ENCODE results near the gene TGM2. TPM values are rescaled to one million over a fixed set of nuclear protein-coding genes. Genes with fewer than 3 reads are reported as not detected.

Gene TGM2
- polyA plus RNA-seq, 4 donors = 11.5 to 35.2 (median 33.2) TPM

GRCh38 chr20:38162878-38163875 is 1.9 kb downstream of the TGM2 start:
- DNase-seq (ENCODE audit: low read depth in 4 of 4, low spot score in 3 of 4) = no peak

- DNase-seq (ENCODE audit: low read depth in 4 of 4, low spot score in 3 of 4) = no peak
Measured at GRCh38 chr20:38162149-38162548, 2.9 kb downstream of the TGM2 start.

- DNase-seq (ENCODE audit: low read depth in 4 of 4, low spot score in 3 of 4) = no peak
Measured at GRCh38 chr20:38161412-38161774, 3.7 kb downstream of the TGM2 start.

- DNase-seq (ENCODE audit: low read depth in 4 of 4, low spot score in 3 of 4) = no peak
Measured at GRCh38 chr20:38159957-38160756, 4.9 kb downstream of the TGM2 start.

- no peak for DNase-seq (ENCODE audit: low read depth in 4 of 4, low spot score in 3 of 4)
Measured at GRCh38 chr20:38159566-38159956, 5.5 kb downstream of the TGM2 start.

DNA sequence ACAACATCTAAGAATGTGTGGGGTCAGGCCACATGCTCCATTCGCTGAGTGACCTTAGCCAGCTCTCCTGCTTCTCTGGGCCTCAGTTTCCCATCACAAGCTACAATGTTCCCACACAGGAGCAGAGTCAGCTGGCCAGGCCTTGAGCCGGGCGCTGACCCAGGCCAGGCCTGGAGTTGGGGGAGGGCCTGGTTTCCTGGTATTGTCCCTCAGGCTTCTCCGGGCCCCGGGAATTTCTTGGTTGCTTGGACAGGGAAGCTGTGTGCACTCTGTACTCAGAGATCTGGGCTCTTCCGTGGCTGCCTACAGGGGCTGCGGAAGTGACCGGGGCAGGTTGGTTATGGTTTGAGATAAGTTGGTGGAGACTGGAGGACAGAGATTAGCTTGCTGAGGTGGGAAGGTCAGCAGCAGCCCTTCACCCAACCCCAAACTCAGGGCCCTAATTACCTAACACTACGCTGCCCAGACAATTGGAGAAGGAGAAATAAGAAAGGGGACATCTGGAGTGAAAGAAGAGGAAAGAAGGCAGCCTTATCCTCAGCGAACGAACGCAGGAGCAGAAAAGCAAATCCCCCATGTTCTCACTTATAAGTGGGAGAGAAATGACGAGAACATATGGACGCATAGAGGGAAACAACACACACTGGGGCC is 6.2 kb downstream of the TGM2 start:
- no peak for DNase-seq (ENCODE audit: low read depth in 4 of 4, low spot score in 3 of 4)

- DNase-seq (ENCODE audit: low read depth in 4 of 4, low spot score in 3 of 4) = no peak
Measured at GRCh38 chr20:38157635-38158495, 7.2 kb downstream of the TGM2 start.

DNA sequence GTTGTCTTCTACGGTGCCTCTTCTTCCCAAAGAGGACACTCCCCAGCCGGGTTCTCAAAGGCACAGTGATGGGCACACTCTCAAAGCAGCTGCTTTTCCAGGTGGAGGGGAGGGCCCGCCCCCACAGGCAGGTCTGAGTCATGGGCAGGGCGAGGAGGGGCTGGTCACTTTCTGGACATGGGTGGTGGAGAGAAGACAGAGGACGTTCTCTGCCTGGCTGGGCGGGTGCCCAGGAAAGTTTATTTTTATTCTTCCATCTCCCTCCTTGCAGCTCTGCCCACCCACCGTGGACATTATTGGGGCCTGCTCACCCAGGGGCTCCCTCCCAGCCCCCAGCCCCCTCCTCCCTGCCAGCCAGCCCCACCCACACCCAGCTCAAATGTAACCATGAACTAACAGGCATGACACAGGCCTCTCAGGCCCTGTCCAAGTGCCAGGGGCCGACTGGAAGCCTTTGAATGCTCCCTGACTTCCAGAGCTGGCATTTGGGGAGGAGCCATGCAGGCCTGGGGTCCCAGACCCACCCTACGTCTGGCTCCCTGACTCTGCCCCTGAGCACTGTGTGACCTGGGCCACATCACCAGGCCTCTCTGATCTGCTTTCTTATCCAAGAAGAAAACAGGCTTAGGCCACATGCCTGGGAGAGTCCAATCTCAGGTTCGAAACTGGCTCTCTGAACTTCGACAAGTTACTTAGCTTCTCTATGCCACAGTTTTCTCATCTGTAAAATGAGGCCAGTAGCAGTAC is 8.0 kb downstream of the TGM2 start:
- DNase-seq (ENCODE audit: low read depth in 4 of 4, low spot score in 3 of 4) = no peak

DNA sequence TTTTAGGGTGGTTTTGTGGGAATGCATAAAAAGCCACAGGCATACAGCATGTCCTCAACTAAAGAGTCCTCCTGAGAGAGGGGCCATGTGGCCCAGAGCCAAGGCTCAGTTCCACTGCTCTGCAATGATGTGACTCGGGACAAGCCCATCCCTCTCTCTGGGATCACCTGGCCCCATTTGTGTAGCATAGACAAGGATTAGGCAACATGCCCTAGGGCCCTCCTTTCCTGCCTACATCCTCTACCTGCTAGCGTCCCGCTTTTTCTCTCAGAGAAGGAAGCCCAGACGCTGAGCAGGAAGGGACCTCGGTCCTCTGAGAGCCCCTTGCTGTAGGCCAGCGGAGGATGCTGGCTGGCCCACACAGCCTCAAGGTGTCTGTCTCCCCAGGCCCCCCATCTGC is 8.8 kb downstream of the TGM2 start:
- DNase-seq (ENCODE audit: low read depth in 4 of 4, low spot score in 3 of 4) = no peak

DNA sequence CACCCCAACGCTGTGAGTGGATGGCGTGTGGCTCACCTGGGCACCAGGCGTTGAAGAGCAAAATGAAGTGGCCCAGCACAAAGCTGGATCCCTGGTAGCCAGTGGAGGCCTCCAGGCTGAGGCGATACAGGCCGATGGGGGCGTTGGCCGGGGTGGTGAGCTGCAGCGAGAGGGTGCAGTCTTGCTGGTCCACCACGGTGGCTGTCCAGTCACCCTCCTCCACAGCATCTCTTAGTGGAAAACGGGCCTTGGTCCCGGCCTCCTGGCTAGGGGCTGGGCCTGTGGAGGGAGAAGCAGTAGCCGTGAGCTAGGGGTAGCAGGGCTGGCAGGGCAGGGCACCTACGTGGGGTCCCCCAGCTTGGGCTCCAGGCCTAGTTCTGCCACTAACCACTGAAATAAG is 9.3 kb downstream of the TGM2 start:
- no peak for DNase-seq (ENCODE audit: low read depth in 4 of 4, low spot score in 3 of 4)

DNA sequence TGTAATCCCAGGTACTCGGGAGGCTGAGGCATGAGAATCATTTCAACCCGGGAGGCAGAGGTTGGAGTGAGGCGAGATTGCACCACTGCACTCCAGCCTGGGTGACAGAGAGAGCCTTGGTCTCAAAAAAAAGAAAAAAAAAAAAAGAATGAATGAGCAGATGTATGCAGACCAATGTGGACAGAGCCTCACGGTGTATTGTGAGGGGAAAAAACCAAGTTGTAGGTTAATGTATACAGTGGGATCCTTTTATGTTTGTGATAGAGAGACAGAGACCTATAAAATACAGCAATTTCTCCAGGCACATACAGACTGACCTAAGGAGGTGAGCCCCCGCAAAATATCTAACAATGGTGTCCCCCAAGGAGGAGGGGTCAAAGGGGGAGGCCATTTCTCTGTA is 11.7 kb downstream of the TGM2 start:
- DNase-seq (ENCODE audit: low read depth in 4 of 4, low spot score in 3 of 4) = no peak

DNA sequence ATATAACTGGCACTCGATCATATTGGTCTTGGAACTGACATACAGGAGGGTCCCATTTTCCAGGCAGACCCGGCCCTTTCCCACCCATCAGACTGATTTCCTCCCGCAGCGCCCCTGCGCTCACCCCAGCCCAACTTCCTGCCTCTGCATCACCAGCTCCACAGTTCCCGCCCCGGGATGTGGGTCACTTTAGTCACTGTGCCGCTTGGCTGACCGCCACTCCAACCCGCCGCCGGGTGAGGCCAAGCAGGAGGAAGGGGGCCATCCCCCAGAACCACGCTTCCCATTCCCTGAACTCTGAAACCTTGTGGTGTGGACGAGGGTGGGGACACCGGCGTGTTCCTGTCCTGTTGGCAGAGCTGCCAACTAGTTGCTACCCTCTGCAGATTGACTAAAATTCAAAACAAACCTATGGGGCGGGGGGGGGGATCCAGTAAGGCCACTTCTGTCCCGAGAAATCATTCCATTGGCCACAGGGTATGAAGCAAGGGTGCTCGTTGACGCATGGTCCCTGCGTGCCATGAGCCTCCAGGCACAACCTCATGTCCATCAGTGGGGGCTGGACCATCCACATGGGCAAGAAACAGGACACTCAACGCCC is 12.3 kb downstream of the TGM2 start:
- DNase-seq (ENCODE audit: low read depth in 4 of 4, low spot score in 3 of 4) = peak; percentile 67 to 79 (median 76)

DNA sequence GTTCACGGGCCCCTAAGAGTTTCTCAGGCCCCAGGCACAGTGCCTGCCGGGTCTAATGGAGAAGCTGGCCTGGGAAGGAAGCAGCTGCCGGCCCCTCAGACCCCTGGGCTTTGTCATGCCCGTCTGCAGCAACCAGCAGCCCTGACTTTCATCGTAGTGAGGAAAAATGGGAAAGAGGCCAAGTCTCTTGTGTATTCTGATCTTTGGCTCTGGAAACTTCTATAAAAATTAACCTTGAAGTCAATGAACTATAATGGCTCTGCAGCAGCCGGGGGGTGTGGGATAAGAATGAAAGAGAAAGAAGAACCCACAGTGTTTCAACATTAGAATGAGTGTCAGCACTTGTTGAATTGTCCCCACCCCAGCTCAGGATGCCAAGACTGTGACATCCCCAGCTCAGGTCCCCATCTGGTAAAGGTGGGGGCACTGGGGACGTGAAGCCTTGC is 12.9 kb downstream of the TGM2 start:
- DNase-seq (ENCODE audit: low read depth in 4 of 4, low spot score in 3 of 4) = peak in 2 of 4 donors; percentile 51 to 55

- no peak for DNase-seq (ENCODE audit: low read depth in 4 of 4, low spot score in 3 of 4)
Measured at GRCh38 chr20:38151455-38151854, 13.6 kb downstream of the TGM2 start.

DNA sequence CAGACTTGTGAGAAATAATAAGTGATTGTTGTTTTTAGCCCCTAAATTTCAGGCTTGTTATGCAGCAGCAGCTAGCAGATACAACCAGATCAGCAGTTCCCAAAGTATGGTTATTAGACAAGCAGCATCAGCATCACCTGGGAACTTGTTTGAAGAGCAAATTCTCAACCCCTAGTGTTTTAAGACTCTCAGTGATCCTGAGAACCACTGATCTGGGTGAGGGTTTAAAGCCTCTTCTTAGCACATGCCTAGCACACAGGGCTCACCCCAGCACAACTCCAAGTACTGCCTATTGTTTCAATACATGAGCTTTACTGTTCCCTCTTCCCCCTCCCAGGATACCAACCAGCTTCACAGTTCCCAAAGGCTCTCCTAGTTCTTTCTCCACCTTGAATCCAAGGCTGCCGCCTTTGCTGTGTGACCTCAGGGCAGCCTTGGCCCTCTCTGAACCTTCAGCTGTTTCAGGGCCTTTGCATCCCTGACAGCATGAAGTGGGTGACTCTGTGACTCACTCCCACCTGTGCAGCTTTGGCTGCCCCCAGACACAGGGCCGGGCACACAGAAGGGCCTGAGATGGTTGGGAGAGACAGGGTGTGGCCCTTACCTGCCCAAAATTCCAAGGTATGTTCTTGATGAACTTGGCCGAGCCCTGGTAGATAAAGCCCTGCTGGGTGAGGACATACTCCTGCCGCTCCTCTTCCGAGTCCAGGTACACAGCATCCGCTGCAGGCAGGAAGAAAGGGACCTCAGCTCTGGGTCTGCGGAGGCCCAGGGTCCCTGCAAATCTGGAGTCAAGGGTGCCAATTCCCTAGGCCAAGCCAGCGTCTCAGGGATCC is 14.5 kb downstream of the TGM2 start:
- no peak for DNase-seq (ENCODE audit: low read depth in 4 of 4, low spot score in 3 of 4)

GRCh38 chr20:38148328-38149102 is 16.6 kb downstream of the TGM2 start:
- DNase-seq (ENCODE audit: low read depth in 4 of 4, low spot score in 3 of 4) = no peak

- no peak for DNase-seq (ENCODE audit: low read depth in 4 of 4, low spot score in 3 of 4)
Measured at GRCh38 chr20:38147751-38148150, 17.3 kb downstream of the TGM2 start.

Measured in left renal pelvis (tissue), 4 donors.